Glutamatergic neuron (in vitro differentiated cells): ENCODE results near the gene ACSS1. TPM values are rescaled to one million over a fixed set of nuclear protein-coding genes. Genes with fewer than 3 reads are reported as not detected.

Source experiments
- DNase-seq: peaks from one replicate; pipeline ENCODE4 v3.0.0; 2022
- H3K27ac Mint-ChIP-seq: one replicate; pipeline ENCODE4 v1.8.0; 2020; ENCODE audit warnings: mild to moderate bottlenecking, mixed read lengths, inconsistent platforms; ENCODE audit not compliant: unreplicated experiment
- H3K27me3 Mint-ChIP-seq: one replicate; pipeline ENCODE4 v1.8.0; 2020; ENCODE audit warnings: mild to moderate bottlenecking, moderate library complexity, mixed read lengths, inconsistent platforms; ENCODE audit not compliant: unreplicated experiment
- H3K36me3 Mint-ChIP-seq: one replicate; pipeline ENCODE4 v1.8.0; 2020; ENCODE audit warnings: mild to moderate bottlenecking, mixed read lengths, inconsistent platforms; ENCODE audit not compliant: unreplicated experiment
- H3K4me1 Mint-ChIP-seq: one replicate; pipeline ENCODE4 v1.8.0; 2020; ENCODE audit warnings: mild to moderate bottlenecking, low read depth, mixed read lengths, inconsistent platforms; ENCODE audit not compliant: unreplicated experiment
- H3K4me3 Mint-ChIP-seq: one replicate; pipeline ENCODE4 v1.8.0; 2020; ENCODE audit warnings: mild to moderate bottlenecking, mixed read lengths, inconsistent platforms; ENCODE audit not compliant: unreplicated experiment
- H3K9me3 Mint-ChIP-seq: one replicate; pipeline ENCODE4 v1.8.0; 2020; ENCODE audit warnings: mild to moderate bottlenecking, moderate library complexity, mixed read lengths, inconsistent platforms; ENCODE audit not compliant: unreplicated experiment
- total RNA-seq: library from RNA; stranded (reverse); fragmentation: NEBNext Ultra II Directional; extraction: Animal tissue kit (Norgen Biotek cat#: 25700); gene quantifications from one replicate; pipeline ENCODE4 v1.2.1, GENCODE V29; 2021; ENCODE audit not compliant: unreplicated experiment
- TF ChIP-seq, protein P1 (sequence below): fragments of 200-600 bp; sonication (generic); IDR thresholded peaks from one replicate; pipeline ENCODE4 v1.5.0; 2021; ENCODE audit not compliant: partially characterized antibody, unreplicated experiment

Gene ACSS1
- total RNA-seq, 1 donor from 2014 or later: not detected

GRCh38 chr20:25056690-25057233 is 1.2 kb downstream of the ACSS1 start:
- TF ChIP-seq, protein P1, sequence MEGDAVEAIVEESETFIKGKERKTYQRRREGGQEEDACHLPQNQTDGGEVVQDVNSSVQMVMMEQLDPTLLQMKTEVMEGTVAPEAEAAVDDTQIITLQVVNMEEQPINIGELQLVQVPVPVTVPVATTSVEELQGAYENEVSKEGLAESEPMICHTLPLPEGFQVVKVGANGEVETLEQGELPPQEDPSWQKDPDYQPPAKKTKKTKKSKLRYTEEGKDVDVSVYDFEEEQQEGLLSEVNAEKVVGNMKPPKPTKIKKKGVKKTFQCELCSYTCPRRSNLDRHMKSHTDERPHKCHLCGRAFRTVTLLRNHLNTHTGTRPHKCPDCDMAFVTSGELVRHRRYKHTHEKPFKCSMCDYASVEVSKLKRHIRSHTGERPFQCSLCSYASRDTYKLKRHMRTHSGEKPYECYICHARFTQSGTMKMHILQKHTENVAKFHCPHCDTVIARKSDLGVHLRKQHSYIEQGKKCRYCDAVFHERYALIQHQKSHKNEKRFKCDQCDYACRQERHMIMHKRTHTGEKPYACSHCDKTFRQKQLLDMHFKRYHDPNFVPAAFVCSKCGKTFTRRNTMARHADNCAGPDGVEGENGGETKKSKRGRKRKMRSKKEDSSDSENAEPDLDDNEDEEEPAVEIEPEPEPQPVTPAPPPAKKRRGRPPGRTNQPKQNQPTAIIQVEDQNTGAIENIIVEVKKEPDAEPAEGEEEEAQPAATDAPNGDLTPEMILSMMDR: no peak

GRCh38 chr20:25055711-25056495 is 2.0 kb downstream of the ACSS1 start:
- peaks cover 9% of the 10 kb centered on the region for H3K9me3 Mint-ChIP-seq
- H3K27ac Mint-ChIP-seq: no peak overlapping the region
- TF ChIP-seq, protein P1: no peak
- no peaks in the 10 kb centered on the region for H3K36me3 Mint-ChIP-seq
- DNase-seq: no peak
- H3K4me1 Mint-ChIP-seq: no peaks in the 10 kb centered on the region
- peaks cover 15% of the 10 kb centered on the region for H3K27me3 Mint-ChIP-seq
- peak overlapping the region; percentile 2 for H3K4me3 Mint-ChIP-seq

More at GRCh38 chr20:25056690-25057233, 1.2 kb downstream of the ACSS1 start:
- no peak for DNase-seq
- H3K27me3 Mint-ChIP-seq: peaks cover 19% of the 10 kb centered on the region
- no peak overlapping the region for H3K27ac Mint-ChIP-seq
- no peaks in the 10 kb centered on the region for H3K36me3 Mint-ChIP-seq
- H3K4me1 Mint-ChIP-seq: no peaks in the 10 kb centered on the region
- peak overlapping the region; percentile 64 for H3K4me3 Mint-ChIP-seq
- peaks cover 9% of the 10 kb centered on the region for H3K9me3 Mint-ChIP-seq

GRCh38 chr20:25054995-25055629 is 2.8 kb downstream of the ACSS1 start:
- no peak for DNase-seq
- TF ChIP-seq, protein P1: no peak
- Mint-ChIP-seq H3K36me3 (no peaks in the 10 kb centered on the region), H3K4me1 (no peaks in the 10 kb centered on the region), H3K27me3 (peaks cover 9% of the 10 kb centered on the region), H3K4me3 (no peak overlapping the region), H3K9me3 (peaks cover 9% of the 10 kb centered on the region), H3K27ac (no peak overlapping the region)

DNA sequence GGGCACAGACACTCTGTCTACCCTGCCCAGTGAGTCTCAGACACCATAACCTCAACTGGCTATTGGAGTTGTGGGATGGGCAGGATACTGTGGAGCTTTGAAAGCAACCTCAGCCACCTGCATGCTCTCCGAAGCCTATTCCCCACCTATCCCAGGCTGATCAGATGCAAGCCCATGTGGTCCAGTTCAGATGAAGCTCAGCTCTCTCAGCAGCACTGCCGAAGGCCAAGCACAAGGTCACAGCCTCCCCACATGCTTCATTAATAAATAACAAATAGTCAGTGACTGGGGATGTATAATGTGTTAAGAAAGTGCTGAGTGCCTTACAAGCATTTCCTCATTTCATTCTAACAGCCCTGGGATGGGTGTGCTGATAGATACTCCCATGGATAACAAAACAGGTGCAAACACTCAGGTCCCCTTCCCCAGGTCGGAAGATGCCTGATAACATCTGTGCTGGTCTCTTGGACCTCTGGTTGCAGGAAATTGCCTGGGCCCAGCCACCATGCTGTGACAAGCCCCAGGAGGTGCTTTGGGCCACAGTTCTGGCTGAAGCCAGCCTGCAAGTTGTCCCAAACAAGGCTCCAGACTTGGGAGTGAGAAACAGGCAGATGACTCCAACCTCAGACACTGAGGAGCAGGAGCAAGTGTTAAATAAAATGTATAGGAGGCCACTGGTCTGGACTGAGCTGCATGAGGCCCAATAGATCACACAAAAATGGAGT is 3.7 kb downstream of the ACSS1 start:
- Mint-ChIP-seq H3K4me3 (no peak overlapping the region), H3K27me3 (peaks cover 7% of the 10 kb centered on the region), H3K9me3 (peaks cover 7% of the 10 kb centered on the region), H3K27ac (no peak overlapping the region), H3K4me1 (no peaks in the 10 kb centered on the region), H3K36me3 (no peaks in the 10 kb centered on the region)
- TF ChIP-seq, protein P1: no peak
- DNase-seq: no peak
